Neural cell (in vitro differentiated cells): Measurements from ENCODE around the gene ROBO1. TPM values are rescaled to one million over a fixed set of nuclear protein-coding genes. Genes with fewer than 3 reads are reported as not detected.

Source experiments
- H2AFZ ChIP-seq: fragments of 200-600, 300-800 bp; sonication (generic), shearing (Covaris generic); 2 replicates; pipeline ENCODE4 v1.6.0; 2014; ENCODE audit warnings: low read depth, mild to moderate bottlenecking, antibody characterized with exemption, low read length, moderate library complexity
- H3F3A ChIP-seq: fragments of 200-600 bp; shearing (Covaris generic); 2 replicates; pipeline ENCODE4 v1.6.1; 2016; ENCODE audit warnings: mild to moderate bottlenecking, moderate library complexity, mixed read lengths, antibody characterized with exemption, low read length; ENCODE audit not compliant: insufficient read depth, poor library complexity, severe bottlenecking
- H3K27ac ChIP-seq: fragments of 200-600, 300-800 bp; sonication (generic), shearing (Covaris generic); 2 replicates; pipeline ENCODE4 v1.5.1; 2014; ENCODE audit warnings: mild to moderate bottlenecking, low read length, moderate library complexity
- H3K27me3 ChIP-seq: fragments of 300-800, 200-600 bp; sonication (generic), shearing (Covaris generic); 2 replicates; pipeline ENCODE4 v1.6.0; 2014; ENCODE audit warnings: mild to moderate bottlenecking, low read depth, low read length, moderate library complexity; ENCODE audit not compliant: insufficient read depth
- H3K36me3 ChIP-seq: fragments of 300-800, 200-600 bp; sonication (generic), shearing (Covaris generic); 2 replicates; pipeline ENCODE4 v1.5.1; 2014; ENCODE audit warnings: mild to moderate bottlenecking, antibody characterized with exemption, low read length, moderate library complexity; ENCODE audit not compliant: insufficient read depth
- H3K4me2 ChIP-seq: fragments of 300-800, 200-600 bp; sonication (generic), shearing (Covaris generic); 2 replicates; pipeline ENCODE4 v1.6.0; 2014; ENCODE audit warnings: mild to moderate bottlenecking, low read length
- H3K4me3 ChIP-seq: fragments of 300-800, 200-600 bp; sonication (generic), shearing (Covaris generic); 2 replicates; pipeline ENCODE4 v1.5.1; 2014; ENCODE audit warnings: mild to moderate bottlenecking, low read length, moderate library complexity
- H3K79me2 ChIP-seq: fragments of 200-600 bp; shearing (Covaris generic); replicated peaks from 2 replicates; pipeline ENCODE4 v1.6.0; 2014; ENCODE audit warnings: mild to moderate bottlenecking, low read length, moderate library complexity; ENCODE audit not compliant: insufficient read depth
- H3K9ac ChIP-seq: fragments of 300-800, 200-600 bp; sonication (generic), shearing (Covaris generic); 2 replicates; pipeline ENCODE4 v1.6.1; 2016; ENCODE audit warnings: mild to moderate bottlenecking, low read length, mixed read lengths
- H3K9me2 ChIP-seq: fragments of 200-600 bp; shearing (Covaris generic); 2 replicates; pipeline ENCODE4 v1.6.1; 2016; ENCODE audit warnings: mild to moderate bottlenecking, low read length, mixed read lengths; ENCODE audit not compliant: insufficient read depth
- H3K9me3 ChIP-seq: fragments of 200-600, 300-800 bp; sonication (generic), shearing (Covaris generic); 2 replicates; pipeline ENCODE4 v1.6.1; 2016; ENCODE audit warnings: mild to moderate bottlenecking, mixed run types, low read length, moderate library complexity, mixed read lengths
- H4K20me1 ChIP-seq: fragments of 200-600 bp; shearing (Covaris generic); 2 replicates; pipeline ENCODE4 v1.6.1; 2016; ENCODE audit warnings: mild to moderate bottlenecking, mixed run types; ENCODE audit not compliant: insufficient read depth
- CTCF ChIP-seq: fragments of 450-650 bp; IDR thresholded peaks from 2 replicates; pipeline ENCODE4 v1.5.1; 2014; ENCODE audit warnings: antibody characterized with exemption, mild to moderate bottlenecking, moderate library complexity; ENCODE audit not compliant: poor library complexity, severe bottlenecking
- EP300 ChIP-seq: fragments of 450-650 bp; conservative IDR thresholded peaks from 2 replicates; pipeline ENCODE4 v1.6.1; 2014; ENCODE audit warnings: antibody characterized with exemption, mild to moderate bottlenecking, moderate library complexity; ENCODE audit not compliant: poor library complexity, severe bottlenecking
- EZH2 ChIP-seq: fragments of 200-600, 300-800 bp; shearing (Covaris generic), sonication (generic); IDR thresholded peaks from 2 replicates; pipeline ENCODE4 v1.6.1; 2014; ENCODE audit warnings: antibody characterized with exemption, low read length, borderline replicate concordance, mild to moderate bottlenecking; ENCODE audit not compliant: insufficient read depth, poor library complexity, severe bottlenecking
- MXI1 ChIP-seq: fragments of 450-650 bp; conservative IDR thresholded peaks from 2 replicates; pipeline ENCODE4 v1.6.1; 2014; ENCODE audit warnings: antibody characterized with exemption, mild to moderate bottlenecking; ENCODE audit not compliant: poor library complexity, severe bottlenecking
- POLR2AphosphoS5 ChIP-seq: IDR thresholded peaks from 2 replicates; pipeline ENCODE4 v1.6.1; 2012
- RAD21 ChIP-seq: fragments of 450-650 bp; conservative IDR thresholded peaks from 2 replicates; pipeline ENCODE4 v1.6.1; 2014; ENCODE audit warnings: antibody characterized with exemption, mild to moderate bottlenecking, moderate library complexity
- REST ChIP-seq: IDR thresholded peaks from 2 replicates; pipeline ENCODE4 v1.6.1; 2012; ENCODE audit warnings: borderline replicate concordance
- SMC3 ChIP-seq: fragments of 450-650 bp; conservative IDR thresholded peaks from 2 replicates; pipeline ENCODE4 v1.6.1; 2014; ENCODE audit warnings: antibody characterized with exemption, mild to moderate bottlenecking, moderate library complexity; ENCODE audit not compliant: poor library complexity
- TAF1 ChIP-seq: IDR thresholded peaks from 2 replicates; pipeline ENCODE4 v1.6.1; 2012; ENCODE audit warnings: low read depth
- polyA plus RNA-seq: library from polyadenylated mRNA; depleted of rRNA; stranded (reverse); fragments of >200 nt; gene quantifications from 2 replicates; pipeline ENCODE4 v1.2.3, GENCODE V29; 2014

ROBO1 gene
- polyA plus RNA-seq, 1 donor from 2014 or later: 183 TPM

GRCh38 chr3:78812166-78812565, 955.6 kb downstream of the ROBO1 start:
- Histone ChIP-seq H3K9ac (no peak overlapping the region), H3K9me3 (no peaks in the 10 kb centered on the region), H3K79me2 (peaks cover 9% of the 10 kb centered on the region), H2AFZ (no peak overlapping the region), H3K36me3 (no peaks in the 10 kb centered on the region), H3K4me3 (no peak overlapping the region), H3K4me2 (no peak overlapping the region), H3K27ac (no peak overlapping the region), H3F3A (no peaks in the 10 kb centered on the region), H3K9me2 (no peaks in the 10 kb centered on the region), H3K27me3 (no peaks in the 10 kb centered on the region), H4K20me1 (no peaks in the 10 kb centered on the region)
- TF ChIP-seq CTCF (no peak), EP300 (no peak), SMC3 (no peak), EZH2 (no peak), POLR2AphosphoS5 (no peak)

- Histone ChIP-seq H3K9ac (no peak overlapping the region), H3K27me3 (no peaks in the 10 kb centered on the region), H3K27ac (no peak overlapping the region), H3F3A (no peaks in the 10 kb centered on the region), H3K9me2 (no peaks in the 10 kb centered on the region), H3K4me3 (no peak overlapping the region), H3K9me3 (no peaks in the 10 kb centered on the region), H3K4me2 (no peak overlapping the region), H4K20me1 (no peaks in the 10 kb centered on the region), H2AFZ (no peak overlapping the region), H3K36me3 (no peaks in the 10 kb centered on the region), H3K79me2 (peaks cover 9% of the 10 kb centered on the region)
- TF ChIP-seq RAD21 (no peak), CTCF (no peak), MXI1 (no peak), POLR2AphosphoS5 (no peak), EZH2 (no peak), SMC3 (no peak), TAF1 (no peak), EP300 (no peak), REST (no peak)
These were observed 957.8 kb downstream of the ROBO1 start for GRCh38 chr3:78809966-78810365.
